Left ventricle myocardium inferior (tissue), 1 donor: ENCODE data around the gene KRTAP12-4. TPM values are rescaled to one million over a fixed set of nuclear protein-coding genes. Genes with fewer than 3 reads are reported as not detected.

Experiments used
- DNase-seq: peaks from one replicate; pipeline ENCODE4 v3.0.0-alpha.2; 2020
- H3K27ac ChIP-seq: fragments of 200-600 bp; replicated peaks from 2 replicates; pipeline ENCODE4 v1.8.0; 2021
- H3K27me3 ChIP-seq: fragments of 200-600 bp; 2 replicates; pipeline ENCODE4 v1.8.0; 2021; ENCODE audit warnings: low read depth
- H3K36me3 ChIP-seq: fragments of 200-600 bp; 2 replicates; pipeline ENCODE4 v1.8.0; 2021
- H3K4me1 ChIP-seq: fragments of 200-600 bp; 2 replicates; pipeline ENCODE4 v1.8.0; 2021
- H3K4me3 ChIP-seq: fragments of 200-600 bp; 2 replicates; pipeline ENCODE4 v1.8.0; 2021; ENCODE audit warnings: mild to moderate bottlenecking, moderate library complexity
- H3K9me3 ChIP-seq: fragments of 200-600 bp; replicated peaks from 2 replicates; pipeline ENCODE4 v1.8.0; 2021
- intact Hi-C: fragments of 100-400 bp; cut with micrococcal nuclease; formaldehyde crosslinking; loops from one replicate; pipeline ENCODE4 v1.11.0; 2022
- total RNA-seq: library from RNA; stranded (reverse); fragmentation: NEBNext Ultra II Directional; extraction: Animal tissue kit (Norgen Biotek cat#: 25700); gene quantifications from one replicate; pipeline ENCODE4 v1.2.1, GENCODE V29; 2021
- TF ChIP-seq, protein P1 (sequence below): fragments of 200-600 bp; IDR thresholded peaks from 2 replicates; pipeline ENCODE4 v1.8.0; 2021; ENCODE audit warnings: antibody characterized with exemption, mild to moderate bottlenecking, borderline replicate concordance
- donor health status: DM: no; HTN: yes; CAD: no; lungs with severe emphysema.

The KRTAP12-4 gene
- total RNA-seq, 1 donor from 2014 or later, result not detected

DNA sequence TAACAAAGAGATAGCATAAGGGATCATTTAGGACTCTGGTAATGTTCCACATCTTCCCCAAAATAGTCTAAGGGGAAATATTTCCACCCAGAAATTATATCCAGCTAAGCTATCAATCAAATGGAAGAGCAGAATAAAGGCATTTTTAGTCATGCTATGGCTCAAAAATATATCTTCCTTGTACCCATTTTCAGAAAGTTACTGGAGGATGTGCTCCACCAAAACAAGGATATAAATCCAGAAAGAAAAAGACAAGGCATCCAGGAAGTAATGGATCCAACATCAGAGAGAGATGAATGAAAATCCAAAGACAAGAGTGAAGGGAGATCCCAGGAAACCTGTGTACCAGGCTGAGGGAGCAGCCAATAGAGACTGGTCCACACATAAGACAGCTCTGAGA is 45.3 kb downstream of the KRTAP12-4 start:
- TF ChIP-seq, protein P1, sequence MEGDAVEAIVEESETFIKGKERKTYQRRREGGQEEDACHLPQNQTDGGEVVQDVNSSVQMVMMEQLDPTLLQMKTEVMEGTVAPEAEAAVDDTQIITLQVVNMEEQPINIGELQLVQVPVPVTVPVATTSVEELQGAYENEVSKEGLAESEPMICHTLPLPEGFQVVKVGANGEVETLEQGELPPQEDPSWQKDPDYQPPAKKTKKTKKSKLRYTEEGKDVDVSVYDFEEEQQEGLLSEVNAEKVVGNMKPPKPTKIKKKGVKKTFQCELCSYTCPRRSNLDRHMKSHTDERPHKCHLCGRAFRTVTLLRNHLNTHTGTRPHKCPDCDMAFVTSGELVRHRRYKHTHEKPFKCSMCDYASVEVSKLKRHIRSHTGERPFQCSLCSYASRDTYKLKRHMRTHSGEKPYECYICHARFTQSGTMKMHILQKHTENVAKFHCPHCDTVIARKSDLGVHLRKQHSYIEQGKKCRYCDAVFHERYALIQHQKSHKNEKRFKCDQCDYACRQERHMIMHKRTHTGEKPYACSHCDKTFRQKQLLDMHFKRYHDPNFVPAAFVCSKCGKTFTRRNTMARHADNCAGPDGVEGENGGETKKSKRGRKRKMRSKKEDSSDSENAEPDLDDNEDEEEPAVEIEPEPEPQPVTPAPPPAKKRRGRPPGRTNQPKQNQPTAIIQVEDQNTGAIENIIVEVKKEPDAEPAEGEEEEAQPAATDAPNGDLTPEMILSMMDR, result no peak
- intact Hi-C loops, result no loop called here
- H3K4me3 ChIP-seq, result no peak overlapping the region
- peaks cover 41% of the 10 kb centered on the region for H3K9me3 ChIP-seq
- DNase-seq, result no peak
- no peaks in the 10 kb centered on the region for H3K36me3 ChIP-seq
- H3K27me3 ChIP-seq, result peaks cover 23% of the 10 kb centered on the region
- H3K27ac ChIP-seq, result no peak overlapping the region
- no peaks in the 10 kb centered on the region for H3K4me1 ChIP-seq

DNA sequence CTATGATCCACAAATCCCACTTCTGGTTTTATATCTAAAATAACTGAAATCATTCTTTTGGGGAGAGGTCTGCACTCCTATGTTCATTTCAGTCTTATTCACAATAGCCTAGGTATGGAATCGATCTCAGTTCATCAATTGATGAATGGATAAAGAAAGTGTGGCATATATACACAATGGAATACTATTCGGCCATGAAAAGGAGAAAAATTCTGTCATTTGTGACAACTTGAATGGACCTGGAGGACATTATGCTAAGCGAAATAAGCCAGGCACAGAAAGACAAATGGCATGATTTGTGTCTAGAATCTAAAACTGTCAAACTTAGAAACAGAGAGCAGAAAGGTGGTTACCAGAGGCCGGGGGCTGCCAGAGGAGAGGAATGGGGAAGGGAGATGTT is 48.0 kb downstream of the KRTAP12-4 start:
- no peaks in the 10 kb centered on the region for H3K4me1 ChIP-seq
- intact Hi-C loops, result no loop called here
- H3K4me3 ChIP-seq, result no peak overlapping the region
- no peak for DNase-seq
- TF ChIP-seq, protein P1, result no peak
- peaks cover 36% of the 10 kb centered on the region for H3K9me3 ChIP-seq
- peaks cover 28% of the 10 kb centered on the region for H3K27me3 ChIP-seq
- H3K36me3 ChIP-seq, result no peaks in the 10 kb centered on the region
- H3K27ac ChIP-seq, result no peak overlapping the region

Other genes with a start within 250 kb of the KRTAP12-4 start
- 1.8 TPM for gene LRRC3, start 199.1 kb downstream of the KRTAP12-4 start, total RNA-seq
- not detected for gene KRTAP10-1, start 114.5 kb downstream of the KRTAP12-4 start, total RNA-seq
- gene KRTAP10-2, start 103.2 kb downstream of the KRTAP12-4 start, total RNA-seq, result not detected
- gene KRTAP10-3, start 95.9 kb downstream of the KRTAP12-4 start, total RNA-seq, result not detected
- gene KRTAP10-4, start 80.9 kb downstream of the KRTAP12-4 start, total RNA-seq, result not detected
- not detected for gene KRTAP10-5, start 74.1 kb downstream of the KRTAP12-4 start, total RNA-seq
- not detected for gene KRTAP10-6, start 62.2 kb downstream of the KRTAP12-4 start, total RNA-seq
- gene KRTAP10-7, start 54.1 kb downstream of the KRTAP12-4 start, total RNA-seq, result not detected
- gene KRTAP10-8, start 42.6 kb downstream of the KRTAP12-4 start, total RNA-seq, result not detected
- not detected for gene KRTAP10-9, start 27.6 kb downstream of the KRTAP12-4 start, total RNA-seq
- gene KRTAP10-10, start 17.3 kb downstream of the KRTAP12-4 start, total RNA-seq, result not detected
- not detected for gene KRTAP10-11, start 8.2 kb downstream of the KRTAP12-4 start, total RNA-seq
- gene KRTAP12-3, start 3.3 kb upstream of the KRTAP12-4 start, total RNA-seq, result not detected
- not detected for gene KRTAP12-2, start 12.3 kb upstream of the KRTAP12-4 start, total RNA-seq
- gene KRTAP12-1, start 27.5 kb upstream of the KRTAP12-4 start, total RNA-seq, result not detected
- gene KRTAP10-12, start 42.5 kb upstream of the KRTAP12-4 start, total RNA-seq, result not detected
- 3.3 TPM for gene TSPEAR, start 56.9 kb upstream of the KRTAP12-4 start, total RNA-seq
- gene UBE2G2, start 147.2 kb upstream of the KRTAP12-4 start, total RNA-seq, result 78.2 TPM
- gene SUMO3, start 163.4 kb upstream of the KRTAP12-4 start, total RNA-seq, result 75.5 TPM
- gene PTTG1IP, start 219.0 kb upstream of the KRTAP12-4 start, total RNA-seq, result 171 TPM